Transverse colon (tissue), 4 donors: ENCODE results near the gene VKORC1. TPM values are rescaled to one million over a fixed set of nuclear protein-coding genes. Genes with fewer than 3 reads are reported as not detected.

Experiments
- DNase-seq: peaks from one replicate; pipeline ENCODE4 v3.0.0-alpha.2; 2019
- H3K27ac ChIP-seq, 4 donors: fragments of 200-600 bp; sonication (generic); 2 replicates each; pipeline ENCODE4 v1.5.1; 2016 to 2018; ENCODE audit warnings: inconsistent platforms in 4 of 4
- H3K27me3 ChIP-seq: fragments of 200-600 bp; sonication (generic); 2 replicates; pipeline ENCODE4 v1.5.1; 2017; ENCODE audit warnings: inconsistent platforms
- H3K36me3 ChIP-seq, 4 donors: fragments of 200-600 bp; sonication (generic); 2 replicates each; pipeline ENCODE4 v1.5.1; 2017 to 2019; ENCODE audit warnings: inconsistent platforms in 4 of 4
- H3K4me1 ChIP-seq, 4 donors: fragments of 200-600 bp; sonication (generic); 2 replicates each; pipeline ENCODE4 v1.5.1; 2017 to 2020; ENCODE audit warnings: inconsistent platforms in 4 of 4
- H3K4me3 ChIP-seq, 4 donors: fragments of 200-600 bp; sonication (generic); 1 replicate in 1 of 4; 2 replicates in 3 of 4; pipeline versions ENCODE4 v1.5.1 to v1.6.1; 2017 to 2019; ENCODE audit warnings: inconsistent platforms in 4 of 4
- H3K9me3 ChIP-seq, 2 donors: fragments of 200-600 bp; sonication (generic); 2 replicates each; pipeline ENCODE4 v1.5.1; 2017 to 2019; ENCODE audit warnings: inconsistent platforms in 2 of 2
- EP300 ChIP-seq: sonication (generic); formaldehyde crosslinking; IDR thresholded peaks from one replicate; pipeline ENCODE4 v1.6.1; 2017; ENCODE audit warnings: antibody characterized with exemption, low read depth
- POLR2A ChIP-seq: fragments of 450-650 bp; IDR thresholded peaks from one replicate; pipeline ENCODE4 v1.6.1; 2016; ENCODE audit warnings: antibody characterized with exemption, mild to moderate bottlenecking, moderate library complexity
- POLR2AphosphoS5 ChIP-seq, 3 donors: sonication (generic); formaldehyde crosslinking; IDR thresholded peaks; one replicate each; pipeline ENCODE4 v1.6.1; 2016; ENCODE audit warnings: antibody characterized with exemption in 3 of 3
- WGBS, 2 donors: methylation state at CpG; one replicate each; pipeline ENCODE4 v1.1.5; 2018; ENCODE audit warnings: low coverage in 1 of 2; 5-methylcytosine and 5-hydroxymethylcytosine counted together
- in situ Hi-C, 4 donors: fragments of 200-750 bp; cut with MboI; loops; one replicate each; pipeline versions ENCODE4 v1.15.0 to v1.15.1; 2017; ENCODE audit warnings: low sequenced_read_pairs in 3 of 4, low pct_ligation_motif_present in 1 of 4, low pct_unique_long_range_greater_than_20kb in 1 of 4
- intact Hi-C: fragments of 100-400 bp; cut with DNase I; formaldehyde crosslinking; loops from one replicate; pipeline ENCODE4 v1.15.1; 2023; ENCODE audit warnings: low total_unique reads
- total RNA-seq, 4 donors: library from RNA; depleted of rRNA; stranded (reverse); fragments of >200 nt; gene quantifications; one replicate each; pipeline ENCODE4 v1.1.0, GENCODE V29; 2016
- TF ChIP-seq, protein P1 (sequence below), 5 experiments: fragments of 200-600 bp in 3 of 5; fragments of 450-650 bp in 2 of 5; sonication (generic) in 3 of 5; IDR thresholded peaks; 1 replicate in 2 of 5; 2 replicates in 3 of 5; pipeline ENCODE4 v1.5.1; 2016 to 2017; ENCODE audit warnings: antibody characterized with exemption in 5 of 5, inconsistent platforms in 3 of 5, mild to moderate bottlenecking in 2 of 5, moderate library complexity in 1 of 5

The VKORC1 gene
- total RNA-seq, 4 donors from 2014 or later: 29.5 to 89.0 (median 72.0) TPM

DNA sequence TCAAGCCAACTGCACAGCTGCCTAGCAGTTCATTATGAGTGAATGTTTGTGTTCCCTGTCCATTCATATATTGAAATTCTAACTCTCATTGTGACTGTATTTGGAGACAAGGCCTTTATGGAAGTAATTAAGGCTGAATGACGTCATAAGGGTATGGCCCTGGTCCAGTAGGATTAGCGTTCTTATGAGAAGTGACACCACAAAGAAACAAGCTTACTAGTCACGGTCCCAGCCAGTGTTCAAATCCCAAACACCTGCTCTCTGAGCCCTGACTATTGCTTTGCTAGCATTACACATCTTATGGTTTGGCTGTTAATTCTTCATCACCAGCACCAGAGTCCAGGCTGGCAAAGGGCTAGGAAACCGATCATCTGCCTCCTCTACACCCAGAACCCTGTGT lies 22.7 kb downstream of the VKORC1 start:
- Histone ChIP-seq H3K27ac (peak overlapping the region in 3 of 4 donors; percentile 94 to 97 (median 95)), H3K4me3 (peak overlapping the region in 1 of 4 donors; percentile 91), H3K27me3 (no peaks in the 10 kb centered on the region), H3K36me3 (peaks cover 0 to 6% (median 0%) of the 10 kb centered on the region in 4 donors), H3K9me3 (no peaks in the 10 kb centered on the region), H3K4me1 (peaks cover 14 to 31% (median 24%) of the 10 kb centered on the region in 4 donors)
- TF ChIP-seq POLR2AphosphoS5 (IDR thresholded peaks at IDR 0.05) (no peak), EP300 (no peak), POLR2A (no peak)
- TF ChIP-seq, protein P1, sequence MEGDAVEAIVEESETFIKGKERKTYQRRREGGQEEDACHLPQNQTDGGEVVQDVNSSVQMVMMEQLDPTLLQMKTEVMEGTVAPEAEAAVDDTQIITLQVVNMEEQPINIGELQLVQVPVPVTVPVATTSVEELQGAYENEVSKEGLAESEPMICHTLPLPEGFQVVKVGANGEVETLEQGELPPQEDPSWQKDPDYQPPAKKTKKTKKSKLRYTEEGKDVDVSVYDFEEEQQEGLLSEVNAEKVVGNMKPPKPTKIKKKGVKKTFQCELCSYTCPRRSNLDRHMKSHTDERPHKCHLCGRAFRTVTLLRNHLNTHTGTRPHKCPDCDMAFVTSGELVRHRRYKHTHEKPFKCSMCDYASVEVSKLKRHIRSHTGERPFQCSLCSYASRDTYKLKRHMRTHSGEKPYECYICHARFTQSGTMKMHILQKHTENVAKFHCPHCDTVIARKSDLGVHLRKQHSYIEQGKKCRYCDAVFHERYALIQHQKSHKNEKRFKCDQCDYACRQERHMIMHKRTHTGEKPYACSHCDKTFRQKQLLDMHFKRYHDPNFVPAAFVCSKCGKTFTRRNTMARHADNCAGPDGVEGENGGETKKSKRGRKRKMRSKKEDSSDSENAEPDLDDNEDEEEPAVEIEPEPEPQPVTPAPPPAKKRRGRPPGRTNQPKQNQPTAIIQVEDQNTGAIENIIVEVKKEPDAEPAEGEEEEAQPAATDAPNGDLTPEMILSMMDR (IDR thresholded peaks at IDR 0.05): no peak
- intact Hi-C loops (no loop called here), in situ Hi-C loops (no loop called here)
- no peak for DNase-seq
- WGBS, 2 donors: 14 to 32% methylated on average over 3 to 4 of the region's 4 CpGs

DNA sequence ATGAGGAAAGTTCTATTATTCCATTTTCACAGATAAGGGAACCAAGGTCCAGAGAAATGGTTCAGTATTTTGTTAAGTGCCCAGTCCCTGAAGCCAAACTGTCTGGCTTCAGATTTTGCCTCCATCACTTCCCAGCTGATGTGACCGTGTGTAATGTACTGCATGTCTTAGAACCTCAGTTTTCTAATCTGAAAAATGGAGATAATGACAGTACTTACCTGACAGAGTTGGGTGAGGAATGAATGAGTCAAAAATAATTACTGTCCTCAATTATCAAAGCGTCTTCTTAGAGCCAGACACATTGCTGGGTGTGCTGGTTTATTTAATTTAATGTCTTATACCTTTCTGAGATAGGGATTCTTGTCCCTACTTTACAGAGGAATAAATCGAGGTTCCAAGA lies 27.3 kb downstream of the VKORC1 start:
- in situ Hi-C loops (no loop called here), intact Hi-C loops (no loop called here)
- WGBS, 2 donors: 89 to 96% methylated on average over 3 of the region's 3 CpGs
- Histone ChIP-seq H3K4me3 (no peak overlapping the region), H3K4me1 (peaks cover 8 to 26% (median 15%) of the 10 kb centered on the region in 4 donors), H3K27me3 (no peaks in the 10 kb centered on the region), H3K36me3 (no peaks in the 10 kb centered on the region), H3K9me3 (no peaks in the 10 kb centered on the region), H3K27ac (no peak overlapping the region)
- no peak for DNase-seq
- no peak for TF ChIP-seq POLR2AphosphoS5 (IDR thresholded peaks at IDR 0.05)

DNA sequence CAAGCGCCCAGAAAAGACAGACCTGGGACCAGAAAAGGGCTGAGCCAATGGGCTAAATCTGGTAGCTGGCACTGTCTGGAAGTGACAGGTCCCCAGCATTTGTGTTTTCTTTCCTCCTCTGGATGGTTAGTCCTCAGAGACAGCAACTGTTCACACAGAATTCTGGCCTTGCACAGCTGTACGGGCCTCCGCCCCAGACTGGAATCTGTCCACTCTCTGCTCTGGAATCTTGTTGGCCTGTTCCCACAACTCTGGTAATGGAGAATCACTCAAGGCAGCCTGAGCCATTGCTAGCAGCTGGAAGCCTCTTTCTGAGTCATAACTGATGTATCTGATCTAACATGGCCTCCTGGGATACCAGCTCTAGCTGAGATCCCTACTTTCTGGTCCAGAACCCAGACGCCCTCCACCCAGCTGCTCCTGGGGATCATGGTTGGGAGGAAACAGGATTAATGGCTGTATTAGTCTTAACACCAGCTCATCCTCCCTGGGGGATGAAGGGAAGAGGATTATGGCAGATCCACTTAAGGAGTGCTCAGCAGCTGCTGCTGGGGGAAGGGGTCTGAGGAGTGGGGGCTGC lies 29.6 kb downstream of the VKORC1 start:
- WGBS, 2 donors: 83% methylated on average over 4 of the region's 4 CpGs; no CpG with 5 or more reads in 1 of the 2 donors
- H3K27ac ChIP-seq: peak overlapping the region; percentile 54 to 71 (median 61)
- TF ChIP-seq POLR2AphosphoS5 (IDR thresholded peaks at IDR 0.05) (no peak), EP300 (no peak), POLR2A (no peak)
- TF ChIP-seq, protein P1 (IDR thresholded peaks at IDR 0.05): no peak
- peaks cover 0 to 15% (median 6%) of the 10 kb centered on the region in 4 donors for H3K36me3 ChIP-seq
- intact Hi-C loops (no loop called here), in situ Hi-C loops (no loop called here)
- no peaks in the 10 kb centered on the region for H3K9me3 ChIP-seq
- no peak for DNase-seq
- peaks cover 0 to 11% (median 4%) of the 10 kb centered on the region in 4 donors for H3K4me1 ChIP-seq
- no peak overlapping the region for H3K4me3 ChIP-seq
- H3K27me3 ChIP-seq: no peaks in the 10 kb centered on the region

DNA sequence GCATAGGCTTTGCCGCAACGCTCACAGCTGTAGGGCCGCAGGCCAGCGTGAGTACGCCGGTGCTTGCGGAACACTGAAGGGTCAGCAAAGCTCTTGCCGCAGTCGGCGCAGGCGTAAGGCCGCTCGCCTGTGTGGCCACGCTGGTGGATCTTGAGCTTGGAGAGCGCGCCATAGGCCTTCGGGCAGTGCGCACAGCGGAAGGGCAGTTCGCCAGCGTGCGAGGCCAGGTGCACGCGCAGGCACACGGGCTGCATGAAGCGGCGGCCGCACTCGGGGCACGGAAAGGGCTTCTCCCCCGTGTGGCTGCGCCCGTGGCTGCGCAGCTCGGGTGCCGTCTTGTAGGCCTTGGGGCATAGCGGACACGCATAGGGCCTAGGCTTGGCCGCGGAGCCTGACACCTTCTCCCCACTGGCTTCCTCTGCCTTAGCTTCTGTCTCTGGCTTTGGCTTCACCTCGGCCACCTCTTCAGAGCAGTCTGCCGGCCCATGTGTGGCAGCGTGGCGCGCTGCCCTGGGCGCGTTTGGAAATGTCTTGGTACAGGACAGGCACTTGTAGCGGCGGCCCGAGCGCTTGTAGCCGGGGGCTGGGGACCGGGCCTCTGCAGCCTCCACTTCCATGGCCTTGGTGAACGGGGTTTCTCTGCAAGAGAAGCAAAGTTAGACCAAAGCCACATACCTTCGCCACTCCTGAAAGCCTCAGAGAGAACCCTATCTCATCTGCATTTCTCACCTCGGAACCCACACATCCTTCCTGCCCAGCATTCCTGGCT lies 30.6 kb downstream of the VKORC1 start:
- 89 to 100% methylated on average over 1 to 37 of the region's 56 CpGs for WGBS, 2 donors
- TF ChIP-seq POLR2AphosphoS5 (IDR thresholded peaks at IDR 0.05) (no peak), EP300 (no peak), POLR2A (no peak)
- TF ChIP-seq, protein P1 (IDR thresholded peaks at IDR 0.05): no peak
- Histone ChIP-seq H3K4me1 (peaks cover 0 to 11% (median 4%) of the 10 kb centered on the region in 4 donors), H3K36me3 (peaks cover 0 to 15% (median 6%) of the 10 kb centered on the region in 4 donors), H3K27ac (peak overlapping the region; percentile 54 to 71 (median 61)), H3K4me3 (no peak overlapping the region), H3K27me3 (no peaks in the 10 kb centered on the region), H3K9me3 (no peaks in the 10 kb centered on the region)
- intact Hi-C loops (no loop called here), in situ Hi-C loops (no loop called here)
- DNase-seq: no peak
